ENCODE measurements around the gene LSG1. TPM values are rescaled to one million over a fixed set of nuclear protein-coding genes. Genes with fewer than 3 reads are reported as not detected.

Gene LSG1
- polyA plus RNA-seq, 1 experiment, result 23.9 TPM

DNA sequence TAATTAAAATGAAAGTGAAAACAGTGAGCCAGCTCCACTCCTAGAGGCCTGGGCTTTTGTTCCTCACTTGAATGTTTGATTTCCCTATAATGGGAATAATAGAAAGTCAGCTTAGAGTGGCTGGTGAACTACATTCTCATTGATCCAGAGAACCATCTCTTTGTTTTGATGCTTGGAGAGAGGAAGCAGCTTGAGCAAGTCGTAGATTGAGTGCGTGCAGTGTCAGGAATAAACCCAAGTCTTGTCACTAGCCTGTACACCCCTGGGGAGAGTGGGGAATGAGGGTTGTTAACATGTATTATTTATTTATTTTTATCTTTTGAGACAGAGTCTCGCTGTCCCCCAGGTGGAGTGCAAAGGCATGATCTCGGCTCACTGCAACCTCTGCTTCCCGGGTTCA lies 885 bp upstream of the LSG1 start:
- peak overlapping the region; percentile 85 for H3K4me3 ChIP-seq (ENCODE audit: low read depth, low read length)
- peaks cover 8% of the 10 kb centered on the region for H3K27me3 ChIP-seq (ENCODE audit: control insufficient read depth, insufficient read depth, low read length)
- TF ChIP-seq, protein P1, sequence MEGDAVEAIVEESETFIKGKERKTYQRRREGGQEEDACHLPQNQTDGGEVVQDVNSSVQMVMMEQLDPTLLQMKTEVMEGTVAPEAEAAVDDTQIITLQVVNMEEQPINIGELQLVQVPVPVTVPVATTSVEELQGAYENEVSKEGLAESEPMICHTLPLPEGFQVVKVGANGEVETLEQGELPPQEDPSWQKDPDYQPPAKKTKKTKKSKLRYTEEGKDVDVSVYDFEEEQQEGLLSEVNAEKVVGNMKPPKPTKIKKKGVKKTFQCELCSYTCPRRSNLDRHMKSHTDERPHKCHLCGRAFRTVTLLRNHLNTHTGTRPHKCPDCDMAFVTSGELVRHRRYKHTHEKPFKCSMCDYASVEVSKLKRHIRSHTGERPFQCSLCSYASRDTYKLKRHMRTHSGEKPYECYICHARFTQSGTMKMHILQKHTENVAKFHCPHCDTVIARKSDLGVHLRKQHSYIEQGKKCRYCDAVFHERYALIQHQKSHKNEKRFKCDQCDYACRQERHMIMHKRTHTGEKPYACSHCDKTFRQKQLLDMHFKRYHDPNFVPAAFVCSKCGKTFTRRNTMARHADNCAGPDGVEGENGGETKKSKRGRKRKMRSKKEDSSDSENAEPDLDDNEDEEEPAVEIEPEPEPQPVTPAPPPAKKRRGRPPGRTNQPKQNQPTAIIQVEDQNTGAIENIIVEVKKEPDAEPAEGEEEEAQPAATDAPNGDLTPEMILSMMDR (IDR thresholded peaks at IDR 0.05; ENCODE audit: insufficient read depth, low read depth, low read length), result no peak
- POLR2A ChIA-PET, result interaction anchor here (1.3 kb wide), 1 partner anchor 13 kb away, joined by 5 read pairs; no protein-coding TSS in a partner anchor
- no peak for DNase-seq (ENCODE audit: low read depth)
- H3K36me3 ChIP-seq (ENCODE audit: control insufficient read depth, insufficient read depth, low read length), result no peaks in the 10 kb centered on the region; the same call in 1 of the 2 replicates
- CTCF ChIA-PET, result interaction anchor here (0.5 to 5.6 kb wide), 20 partner anchors 9 to 849 kb away, joined by 3 to 97 read pairs (median 6); partner anchors contain the start of genes FAM43A and XXYLT1

DNA sequence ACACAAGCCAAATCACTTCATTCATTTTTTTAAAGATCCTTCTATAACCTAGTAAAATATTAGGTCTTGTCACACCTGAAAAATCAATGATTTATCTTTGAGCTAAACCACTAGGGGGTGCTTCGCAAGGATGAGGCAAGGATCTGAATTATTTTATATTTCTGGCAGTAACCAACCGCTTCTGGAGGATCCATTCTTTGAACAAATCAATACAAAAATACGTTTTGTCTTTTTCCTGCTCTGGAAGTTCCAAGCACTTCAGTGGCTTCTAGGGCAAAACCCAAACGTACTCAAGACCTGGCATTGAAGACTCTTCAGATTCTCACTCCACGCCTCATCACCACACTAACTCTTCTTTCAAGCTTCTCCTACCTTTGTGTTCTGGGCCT lies 486 bp downstream of the LSG1 start:
- no peak for DNase-seq (ENCODE audit: low read depth)
- Histone ChIP-seq H3K36me3 (ENCODE audit: control insufficient read depth, insufficient read depth, low read length) (peaks cover 1% of the 10 kb centered on the region; the same call in 1 of the 2 replicates), H3K4me3 (ENCODE audit: low read depth, low read length) (peak overlapping the region; percentile 85), H3K27me3 (ENCODE audit: control insufficient read depth, insufficient read depth, low read length) (peaks cover 6% of the 10 kb centered on the region)
- ChIA-PET CTCF (interaction anchor here (0.6 to 5.6 kb wide), 27 partner anchors 11 to 774 kb away, joined by 3 to 97 read pairs (median 7); partner anchors contain the start of genes FAM43A and XXYLT1), POLR2A (interaction anchor here (0.5 to 1.3 kb wide), 3 partner anchors 15 to 46 kb away, joined by 5 to 18 read pairs (median 9); no protein-coding TSS in a partner anchor)
- TF ChIP-seq, protein P1 (IDR thresholded peaks at IDR 0.05; ENCODE audit: insufficient read depth, low read depth, low read length), result peak; percentile 55

DNA sequence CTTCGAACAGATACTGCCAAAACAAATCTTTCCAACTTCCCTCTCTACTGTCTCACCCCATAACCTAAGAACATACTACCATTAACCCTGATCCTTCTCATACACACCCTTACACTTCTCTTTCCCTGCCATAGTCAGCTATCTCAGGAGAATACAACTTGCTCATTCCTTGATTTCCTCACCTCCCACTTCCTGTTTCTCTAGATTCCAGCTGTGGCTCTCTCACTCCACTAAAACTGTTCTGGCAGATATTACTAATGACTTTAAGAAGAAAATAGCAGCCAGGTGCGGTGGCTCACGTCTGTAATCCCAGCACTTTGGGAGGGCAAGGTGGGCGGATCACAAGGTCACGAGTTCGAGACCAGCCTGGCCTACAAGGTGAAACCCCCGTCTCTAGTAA lies 4.6 kb downstream of the LSG1 start:
- no peak overlapping the region for H3K4me3 ChIP-seq (ENCODE audit: low read depth, low read length)
- TF ChIP-seq, protein P1 (IDR thresholded peaks at IDR 0.05; ENCODE audit: insufficient read depth, low read depth, low read length), result no peak
- no peaks in the 10 kb centered on the region for H3K27me3 ChIP-seq (ENCODE audit: control insufficient read depth, insufficient read depth, low read length)
- CTCF ChIA-PET, result interaction anchor here (1.1 to 1.2 kb wide), 2 partner anchors 16 to 439 kb away, joined by 3 to 4 read pairs; no protein-coding TSS in a partner anchor
- POLR2A ChIA-PET, result no interaction called here
- no peak for DNase-seq (ENCODE audit: low read depth)
- peaks cover 5% of the 10 kb centered on the region for H3K36me3 ChIP-seq (ENCODE audit: control insufficient read depth, insufficient read depth, low read length)

DNA sequence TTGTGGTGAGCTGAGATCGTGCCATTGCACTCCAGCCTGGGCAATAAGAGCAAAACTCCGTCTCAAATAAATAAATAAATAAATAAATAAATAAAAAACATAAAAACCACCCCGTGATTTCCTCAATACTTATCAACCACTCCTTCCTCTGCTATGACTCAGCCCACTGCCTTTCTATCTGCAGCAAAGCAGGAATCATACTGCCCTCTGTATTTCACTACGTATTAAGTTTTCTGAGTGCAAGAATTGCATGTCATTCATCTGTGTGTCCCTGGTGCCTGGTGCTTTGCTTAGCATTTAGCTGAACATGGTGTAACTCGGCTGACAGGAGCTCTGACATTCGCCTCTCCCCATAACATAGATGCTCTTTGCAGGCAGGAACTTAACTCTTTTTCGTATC lies 7.1 kb downstream of the LSG1 start:
- H3K36me3 ChIP-seq (ENCODE audit: control insufficient read depth, insufficient read depth, low read length), result peaks cover 8% of the 10 kb centered on the region
- TF ChIP-seq, protein P1 (IDR thresholded peaks at IDR 0.05; ENCODE audit: insufficient read depth, low read depth, low read length), result no peak
- no peak for DNase-seq (ENCODE audit: low read depth)
- POLR2A ChIA-PET, result no interaction called here
- no peaks in the 10 kb centered on the region for H3K27me3 ChIP-seq (ENCODE audit: control insufficient read depth, insufficient read depth, low read length)
- no peak overlapping the region for H3K4me3 ChIP-seq (ENCODE audit: low read depth, low read length)
- CTCF ChIA-PET, result no interaction called here

DNA sequence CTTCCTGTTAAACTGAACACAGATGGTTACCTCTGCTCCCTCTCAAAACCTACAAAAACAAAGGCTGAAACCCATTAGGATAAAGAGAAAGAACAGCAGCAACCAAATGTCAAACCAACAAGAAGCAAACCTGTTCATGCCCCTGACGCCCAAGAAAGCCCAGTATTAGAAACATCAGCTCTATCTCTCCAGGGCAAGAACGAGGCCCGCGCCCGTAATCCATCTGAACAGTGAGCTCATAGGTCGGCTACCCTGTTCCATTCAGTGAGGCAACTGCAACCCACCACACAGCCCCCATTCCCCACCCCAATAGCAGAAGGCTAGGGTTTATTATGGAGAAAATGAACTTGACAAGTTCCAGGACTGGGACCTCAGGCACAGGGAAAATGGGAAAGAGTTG lies 10.0 kb downstream of the LSG1 start:
- DNase-seq (ENCODE audit: low read depth), result no peak
- CTCF ChIA-PET, result interaction anchor here (1.3 to 4.4 kb wide), 2 partner anchors 9 to 10 kb away, joined by 3 to 16 read pairs; partner anchors contain the start of gene LSG1
- Histone ChIP-seq H3K27me3 (ENCODE audit: control insufficient read depth, insufficient read depth, low read length) (no peaks in the 10 kb centered on the region), H3K36me3 (ENCODE audit: control insufficient read depth, insufficient read depth, low read length) (peaks cover 10% of the 10 kb centered on the region), H3K4me3 (ENCODE audit: low read depth, low read length) (no peak overlapping the region)
- POLR2A ChIA-PET, result no interaction called here
- TF ChIP-seq, protein P1 (IDR thresholded peaks at IDR 0.05; ENCODE audit: insufficient read depth, low read depth, low read length), result no peak

Data from BJ (cell line).